Neural cell (in vitro differentiated cells): ENCODE results near the gene POU6F2. TPM values are rescaled to one million over a fixed set of nuclear protein-coding genes. Genes with fewer than 3 reads are reported as not detected.

Source experiments
- H2AFZ ChIP-seq: fragments of 200-600, 300-800 bp; sonication (generic), shearing (Covaris generic); 2 replicates; pipeline ENCODE4 v1.6.0; 2014; ENCODE audit warnings: low read depth, mild to moderate bottlenecking, antibody characterized with exemption, low read length, moderate library complexity
- H3F3A ChIP-seq: fragments of 200-600 bp; shearing (Covaris generic); 2 replicates; pipeline ENCODE4 v1.6.1; 2016; ENCODE audit warnings: mild to moderate bottlenecking, moderate library complexity, mixed read lengths, antibody characterized with exemption, low read length; ENCODE audit not compliant: insufficient read depth, poor library complexity, severe bottlenecking
- H3K27ac ChIP-seq: fragments of 200-600, 300-800 bp; sonication (generic), shearing (Covaris generic); 2 replicates; pipeline ENCODE4 v1.5.1; 2014; ENCODE audit warnings: mild to moderate bottlenecking, low read length, moderate library complexity
- H3K27me3 ChIP-seq: fragments of 300-800, 200-600 bp; sonication (generic), shearing (Covaris generic); 2 replicates; pipeline ENCODE4 v1.6.0; 2014; ENCODE audit warnings: mild to moderate bottlenecking, low read depth, low read length, moderate library complexity; ENCODE audit not compliant: insufficient read depth
- H3K36me3 ChIP-seq: fragments of 300-800, 200-600 bp; sonication (generic), shearing (Covaris generic); 2 replicates; pipeline ENCODE4 v1.5.1; 2014; ENCODE audit warnings: mild to moderate bottlenecking, antibody characterized with exemption, low read length, moderate library complexity; ENCODE audit not compliant: insufficient read depth
- H3K4me2 ChIP-seq: fragments of 300-800, 200-600 bp; sonication (generic), shearing (Covaris generic); 2 replicates; pipeline ENCODE4 v1.6.0; 2014; ENCODE audit warnings: mild to moderate bottlenecking, low read length
- H3K4me3 ChIP-seq: fragments of 300-800, 200-600 bp; sonication (generic), shearing (Covaris generic); 2 replicates; pipeline ENCODE4 v1.5.1; 2014; ENCODE audit warnings: mild to moderate bottlenecking, low read length, moderate library complexity
- H3K79me2 ChIP-seq: fragments of 200-600 bp; shearing (Covaris generic); replicated peaks from 2 replicates; pipeline ENCODE4 v1.6.0; 2014; ENCODE audit warnings: mild to moderate bottlenecking, low read length, moderate library complexity; ENCODE audit not compliant: insufficient read depth
- H3K9ac ChIP-seq: fragments of 300-800, 200-600 bp; sonication (generic), shearing (Covaris generic); 2 replicates; pipeline ENCODE4 v1.6.1; 2016; ENCODE audit warnings: mild to moderate bottlenecking, low read length, mixed read lengths
- H3K9me2 ChIP-seq: fragments of 200-600 bp; shearing (Covaris generic); 2 replicates; pipeline ENCODE4 v1.6.1; 2016; ENCODE audit warnings: mild to moderate bottlenecking, low read length, mixed read lengths; ENCODE audit not compliant: insufficient read depth
- H3K9me3 ChIP-seq: fragments of 200-600, 300-800 bp; sonication (generic), shearing (Covaris generic); 2 replicates; pipeline ENCODE4 v1.6.1; 2016; ENCODE audit warnings: mild to moderate bottlenecking, mixed run types, low read length, moderate library complexity, mixed read lengths
- H4K20me1 ChIP-seq: fragments of 200-600 bp; shearing (Covaris generic); 2 replicates; pipeline ENCODE4 v1.6.1; 2016; ENCODE audit warnings: mild to moderate bottlenecking, mixed run types; ENCODE audit not compliant: insufficient read depth
- EP300 ChIP-seq: fragments of 450-650 bp; conservative IDR thresholded peaks from 2 replicates; pipeline ENCODE4 v1.6.1; 2014; ENCODE audit warnings: antibody characterized with exemption, mild to moderate bottlenecking, moderate library complexity; ENCODE audit not compliant: poor library complexity, severe bottlenecking
- EZH2 ChIP-seq: fragments of 200-600, 300-800 bp; shearing (Covaris generic), sonication (generic); IDR thresholded peaks from 2 replicates; pipeline ENCODE4 v1.6.1; 2014; ENCODE audit warnings: antibody characterized with exemption, low read length, borderline replicate concordance, mild to moderate bottlenecking; ENCODE audit not compliant: insufficient read depth, poor library complexity, severe bottlenecking
- MXI1 ChIP-seq: fragments of 450-650 bp; conservative IDR thresholded peaks from 2 replicates; pipeline ENCODE4 v1.6.1; 2014; ENCODE audit warnings: antibody characterized with exemption, mild to moderate bottlenecking; ENCODE audit not compliant: poor library complexity, severe bottlenecking
- POLR2AphosphoS5 ChIP-seq: IDR thresholded peaks from 2 replicates; pipeline ENCODE4 v1.6.1; 2012
- RAD21 ChIP-seq: fragments of 450-650 bp; conservative IDR thresholded peaks from 2 replicates; pipeline ENCODE4 v1.6.1; 2014; ENCODE audit warnings: antibody characterized with exemption, mild to moderate bottlenecking, moderate library complexity
- SMC3 ChIP-seq: fragments of 450-650 bp; conservative IDR thresholded peaks from 2 replicates; pipeline ENCODE4 v1.6.1; 2014; ENCODE audit warnings: antibody characterized with exemption, mild to moderate bottlenecking, moderate library complexity; ENCODE audit not compliant: poor library complexity
- TAF1 ChIP-seq: IDR thresholded peaks from 2 replicates; pipeline ENCODE4 v1.6.1; 2012; ENCODE audit warnings: low read depth
- polyA plus RNA-seq: library from polyadenylated mRNA; depleted of rRNA; stranded (reverse); fragments of >200 nt; gene quantifications from 2 replicates; pipeline ENCODE4 v1.2.3, GENCODE V29; 2014
- TF ChIP-seq, protein P1 (sequence below): IDR thresholded peaks from 2 replicates; pipeline ENCODE4 v1.6.1; 2012; ENCODE audit warnings: borderline replicate concordance
- TF ChIP-seq, protein P2 (sequence below): fragments of 450-650 bp; IDR thresholded peaks from 2 replicates; pipeline ENCODE4 v1.5.1; 2014; ENCODE audit warnings: antibody characterized with exemption, mild to moderate bottlenecking, moderate library complexity; ENCODE audit not compliant: poor library complexity, severe bottlenecking

Gene POU6F2
- polyA plus RNA-seq, 1 donor from 2014 or later = 2.8 TPM

DNA sequence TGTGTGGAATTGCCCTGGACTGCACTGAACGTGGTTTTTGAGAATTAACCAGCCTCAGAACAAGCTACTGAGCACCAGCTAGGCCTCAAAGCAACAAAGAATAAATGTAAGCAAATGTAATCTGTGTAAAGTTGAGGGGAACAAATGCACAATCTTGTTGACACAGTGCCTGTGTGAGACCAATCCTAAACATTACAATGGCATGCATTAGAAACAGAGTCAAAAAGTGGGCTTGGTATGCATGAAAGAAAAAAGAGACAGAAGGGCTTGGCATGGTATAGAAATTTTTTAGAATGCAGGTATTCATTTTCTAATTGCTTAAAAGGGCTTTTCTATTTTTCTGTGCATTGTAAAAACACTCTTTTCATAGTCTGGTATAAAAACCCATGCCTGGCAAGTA is 224.3 kb downstream of the POU6F2 start:
- Histone ChIP-seq H3K79me2 (no peaks in the 10 kb centered on the region), H3K9me3 (no peaks in the 10 kb centered on the region), H3K9me2 (no peaks in the 10 kb centered on the region), H3K4me2 (no peak overlapping the region), H4K20me1 (no peaks in the 10 kb centered on the region), H2AFZ (no peak overlapping the region), H3F3A (no peaks in the 10 kb centered on the region), H3K27me3 (no peaks in the 10 kb centered on the region), H3K36me3 (no peaks in the 10 kb centered on the region), H3K27ac (no peak overlapping the region), H3K9ac (no peak overlapping the region), H3K4me3 (no peak overlapping the region)
- TF ChIP-seq, protein P1, sequence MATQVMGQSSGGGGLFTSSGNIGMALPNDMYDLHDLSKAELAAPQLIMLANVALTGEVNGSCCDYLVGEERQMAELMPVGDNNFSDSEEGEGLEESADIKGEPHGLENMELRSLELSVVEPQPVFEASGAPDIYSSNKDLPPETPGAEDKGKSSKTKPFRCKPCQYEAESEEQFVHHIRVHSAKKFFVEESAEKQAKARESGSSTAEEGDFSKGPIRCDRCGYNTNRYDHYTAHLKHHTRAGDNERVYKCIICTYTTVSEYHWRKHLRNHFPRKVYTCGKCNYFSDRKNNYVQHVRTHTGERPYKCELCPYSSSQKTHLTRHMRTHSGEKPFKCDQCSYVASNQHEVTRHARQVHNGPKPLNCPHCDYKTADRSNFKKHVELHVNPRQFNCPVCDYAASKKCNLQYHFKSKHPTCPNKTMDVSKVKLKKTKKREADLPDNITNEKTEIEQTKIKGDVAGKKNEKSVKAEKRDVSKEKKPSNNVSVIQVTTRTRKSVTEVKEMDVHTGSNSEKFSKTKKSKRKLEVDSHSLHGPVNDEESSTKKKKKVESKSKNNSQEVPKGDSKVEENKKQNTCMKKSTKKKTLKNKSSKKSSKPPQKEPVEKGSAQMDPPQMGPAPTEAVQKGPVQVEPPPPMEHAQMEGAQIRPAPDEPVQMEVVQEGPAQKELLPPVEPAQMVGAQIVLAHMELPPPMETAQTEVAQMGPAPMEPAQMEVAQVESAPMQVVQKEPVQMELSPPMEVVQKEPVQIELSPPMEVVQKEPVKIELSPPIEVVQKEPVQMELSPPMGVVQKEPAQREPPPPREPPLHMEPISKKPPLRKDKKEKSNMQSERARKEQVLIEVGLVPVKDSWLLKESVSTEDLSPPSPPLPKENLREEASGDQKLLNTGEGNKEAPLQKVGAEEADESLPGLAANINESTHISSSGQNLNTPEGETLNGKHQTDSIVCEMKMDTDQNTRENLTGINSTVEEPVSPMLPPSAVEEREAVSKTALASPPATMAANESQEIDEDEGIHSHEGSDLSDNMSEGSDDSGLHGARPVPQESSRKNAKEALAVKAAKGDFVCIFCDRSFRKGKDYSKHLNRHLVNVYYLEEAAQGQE = no peak
- TF ChIP-seq POLR2AphosphoS5 (no peak), MXI1 (no peak), EZH2 (no peak), EP300 (no peak), RAD21 (no peak), SMC3 (no peak), TAF1 (no peak)
- TF ChIP-seq, protein P2, sequence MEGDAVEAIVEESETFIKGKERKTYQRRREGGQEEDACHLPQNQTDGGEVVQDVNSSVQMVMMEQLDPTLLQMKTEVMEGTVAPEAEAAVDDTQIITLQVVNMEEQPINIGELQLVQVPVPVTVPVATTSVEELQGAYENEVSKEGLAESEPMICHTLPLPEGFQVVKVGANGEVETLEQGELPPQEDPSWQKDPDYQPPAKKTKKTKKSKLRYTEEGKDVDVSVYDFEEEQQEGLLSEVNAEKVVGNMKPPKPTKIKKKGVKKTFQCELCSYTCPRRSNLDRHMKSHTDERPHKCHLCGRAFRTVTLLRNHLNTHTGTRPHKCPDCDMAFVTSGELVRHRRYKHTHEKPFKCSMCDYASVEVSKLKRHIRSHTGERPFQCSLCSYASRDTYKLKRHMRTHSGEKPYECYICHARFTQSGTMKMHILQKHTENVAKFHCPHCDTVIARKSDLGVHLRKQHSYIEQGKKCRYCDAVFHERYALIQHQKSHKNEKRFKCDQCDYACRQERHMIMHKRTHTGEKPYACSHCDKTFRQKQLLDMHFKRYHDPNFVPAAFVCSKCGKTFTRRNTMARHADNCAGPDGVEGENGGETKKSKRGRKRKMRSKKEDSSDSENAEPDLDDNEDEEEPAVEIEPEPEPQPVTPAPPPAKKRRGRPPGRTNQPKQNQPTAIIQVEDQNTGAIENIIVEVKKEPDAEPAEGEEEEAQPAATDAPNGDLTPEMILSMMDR = no peak

DNA sequence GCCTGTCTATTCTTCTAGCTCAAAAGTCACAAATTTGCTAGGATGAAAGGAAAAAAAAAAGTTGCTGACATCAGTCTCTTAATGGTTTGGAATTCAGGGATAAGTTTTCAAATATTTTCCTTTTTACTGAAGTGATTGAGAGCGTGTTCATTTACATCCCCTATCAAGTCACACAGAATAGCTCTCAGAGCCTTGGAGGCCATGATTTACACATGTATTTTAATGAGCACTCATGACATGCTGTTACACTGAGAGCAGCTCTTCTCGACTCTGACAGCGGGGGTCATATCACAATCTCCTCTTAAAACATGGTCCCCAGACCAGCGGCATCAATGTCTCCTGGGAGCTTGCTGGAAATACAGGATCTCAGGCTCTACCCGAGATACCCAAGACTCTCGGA is 232.7 kb downstream of the POU6F2 start:
- Histone ChIP-seq H4K20me1 (no peaks in the 10 kb centered on the region), H3F3A (no peaks in the 10 kb centered on the region), H3K9ac (no peak overlapping the region), H3K9me2 (no peaks in the 10 kb centered on the region), H3K36me3 (no peaks in the 10 kb centered on the region), H3K27me3 (no peaks in the 10 kb centered on the region), H3K79me2 (no peaks in the 10 kb centered on the region), H2AFZ (no peak overlapping the region), H3K4me3 (no peak overlapping the region), H3K4me2 (no peak overlapping the region), H3K27ac (no peak overlapping the region), H3K9me3 (no peaks in the 10 kb centered on the region)
- TF ChIP-seq MXI1 (no peak), POLR2AphosphoS5 (peak; percentile 13)
- TF ChIP-seq, protein P2 = no peak
